Esophagus muscularis mucosa (tissue), 4 donors: ENCODE results near the gene POFUT2.

Experiments used
- CTCF ChIP-seq, 3 experiments: fragments of 200-600 bp in 2 of 3; fragments of 450-650 bp in 1 of 3; sonication (generic) in 2 of 3; IDR thresholded peaks; one replicate each; pipeline ENCODE4 v1.5.1; 2017 to 2019; ENCODE audit warnings: antibody characterized with exemption in 3 of 3, mild to moderate bottlenecking in 2 of 3, moderate library complexity in 1 of 3
- EP300 ChIP-seq: sonication (generic); formaldehyde crosslinking; IDR thresholded peaks from one replicate; pipeline ENCODE4 v1.6.1; 2017; ENCODE audit warnings: antibody characterized with exemption
- POLR2AphosphoS5 ChIP-seq, 2 donors: sonication (generic); formaldehyde crosslinking; IDR thresholded peaks; one replicate each; pipeline ENCODE4 v1.6.1; 2017; ENCODE audit warnings: antibody characterized with exemption in 2 of 2

DNA sequence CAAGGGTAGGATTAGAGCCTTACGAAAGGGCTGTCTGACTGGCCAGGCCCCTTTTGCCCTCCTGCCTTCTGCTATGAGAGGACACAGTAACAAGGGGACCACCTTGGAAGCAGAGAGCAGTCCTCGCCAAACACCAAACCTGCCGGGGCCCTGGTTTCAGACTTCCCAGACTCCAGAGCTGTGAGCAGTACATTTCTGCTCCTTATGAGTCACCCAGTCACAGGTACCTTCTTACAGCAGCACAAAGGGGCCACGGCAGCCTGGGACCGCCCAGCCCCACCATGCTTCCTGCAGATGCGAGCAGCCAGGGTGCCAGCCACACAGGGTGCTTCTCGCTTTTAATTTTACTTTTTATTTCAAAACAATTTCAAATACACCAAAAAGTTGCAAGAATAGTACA lies 17.2 kb upstream of the POFUT2 start:
- no peak for TF ChIP-seq CTCF (IDR thresholded peaks at IDR 0.05)
- no peak for TF ChIP-seq POLR2AphosphoS5 (IDR thresholded peaks at IDR 0.05)
- TF ChIP-seq EP300: no peak
